ENCODE data around the gene FMNL1. TPM values are rescaled to one million over a fixed set of nuclear protein-coding genes. Genes with fewer than 3 reads are reported as not detected.

FMNL1 gene
- 1.1 and 1.8 TPM in 2 replicates for polyA plus RNA-seq (2011; rRNA removed)
- 2.6 and 3.2 TPM in 2 replicates for polyA minus RNA-seq (2011; rRNA and poly(A)+ RNA removed)

GRCh38 chr17:45221081-45222013 is at the start of gene FMNL1:
FMNL1 (plus strand) TSS chr17:45221885; CDS start chr17:45222125, 240 bp downstream.
- peaks cover 24% of the 10 kb centered on the region for H3K27me3 ChIP-seq (ENCODE audit: control insufficient read depth, insufficient read depth, low read length)
- POLR2A ChIA-PET = interaction anchor here (0.6 kb wide), 1 partner anchor 28 kb away, joined by 3 read pairs; no protein-coding TSS in a partner anchor
- peak within 1 kb of the TSS; percentile 59 for H3K4me3 ChIP-seq (ENCODE audit: low read depth, low read length)
- CTCF ChIA-PET = interaction anchor here (0.6 to 5.1 kb wide), 6 partner anchors 14 to 206 kb away, joined by 3 to 48 read pairs (median 21); partner anchors contain the start of gene ACBD4
- no peak within 1 kb of the TSS for H3K27ac ChIP-seq (ENCODE audit: low read depth, low read length)
- no peak for DNase-seq (ENCODE audit: low read depth, low spot score)
- H3K9me3 ChIP-seq (ENCODE audit: control insufficient read depth, insufficient read depth, low read length) = no peaks in the 10 kb centered on the region; the same call in 1 of the 2 replicates
- no peak for TF ChIP-seq CTCF (IDR thresholded peaks at IDR 0.05; ENCODE audit: low read depth, low read length)

GRCh38 chr17:45172232-45172540 is 49.5 kb upstream of the FMNL1 start:
- CTCF ChIA-PET = interaction anchor here (0.7 to 4.8 kb wide), 4 partner anchors 14 to 76 kb away, joined by 3 to 42 read pairs (median 12); partner anchors contain the start of gene ACBD4
- peak overlapping the region; percentile 75 for H3K27ac ChIP-seq (ENCODE audit: low read depth, low read length)
- no peaks in the 10 kb centered on the region for H3K27me3 ChIP-seq (ENCODE audit: control insufficient read depth, insufficient read depth, low read length)
- H3K9me3 ChIP-seq (ENCODE audit: control insufficient read depth, insufficient read depth, low read length) = no peaks in the 10 kb centered on the region; the same call in 1 of the 2 replicates
- no peak for DNase-seq (ENCODE audit: low read depth, low spot score)
- POLR2A ChIA-PET = interaction anchor here (3.1 to 5.4 kb wide), 2 partner anchors 11 to 22 kb away, joined by 34 to 73 read pairs; partner anchors contain the start of genes HEXIM1 and HEXIM2
- H3K4me3 ChIP-seq (ENCODE audit: low read depth, low read length) = no peak overlapping the region
- TF ChIP-seq CTCF (IDR thresholded peaks at IDR 0.05; ENCODE audit: low read depth, low read length) = no peak

GRCh38 chr17:45172541-45173286 is 49.0 kb upstream of the FMNL1 start:
- Histone ChIP-seq H3K4me3 (ENCODE audit: low read depth, low read length) (0 out of 2 replicates have a peak overlapping the region, but pooled peaks have one; percentile 10), H3K9me3 (ENCODE audit: control insufficient read depth, insufficient read depth, low read length) (no peaks in the 10 kb centered on the region; the same call in 1 of the 2 replicates), H3K27ac (ENCODE audit: low read depth, low read length) (peak overlapping the region; percentile 75), H3K27me3 (ENCODE audit: control insufficient read depth, insufficient read depth, low read length) (no peaks in the 10 kb centered on the region)
- no peak for DNase-seq (ENCODE audit: low read depth, low spot score)
- ChIA-PET CTCF (interaction anchor here (0.7 to 4.8 kb wide), 6 partner anchors 14 to 77 kb away, joined by 3 to 42 read pairs (median 8); partner anchors contain the start of gene ACBD4), POLR2A (interaction anchor here (0.5 to 5.4 kb wide), 5 partner anchors 11 to 1246 kb away, joined by 3 to 73 read pairs (median 6); partner anchors contain the start of genes HEXIM1 and HEXIM2)
- TF ChIP-seq CTCF (IDR thresholded peaks at IDR 0.05; ENCODE audit: low read depth, low read length) = no peak

- ChIA-PET POLR2A (interaction anchor here (0.7 to 1.4 kb wide), 4 partner anchors 14 to 27 kb away, joined by 3 to 23 read pairs (median 6); partner anchors contain the start of genes HEXIM1 and HEXIM2), CTCF (interaction anchor here (0.7 to 3.2 kb wide), 4 partner anchors 22 to 40 kb away, joined by 4 to 25 read pairs (median 12); partner anchors contain the start of gene ACBD4)
- peak overlapping the region; percentile 39 for H3K27ac ChIP-seq (ENCODE audit: low read depth, low read length)
- no peaks in the 10 kb centered on the region for H3K9me3 ChIP-seq (ENCODE audit: control insufficient read depth, insufficient read depth, low read length)
- no peak overlapping the region for H3K4me3 ChIP-seq (ENCODE audit: low read depth, low read length)
- no peak for TF ChIP-seq CTCF (IDR thresholded peaks at IDR 0.05; ENCODE audit: low read depth, low read length)
- no peak for DNase-seq (ENCODE audit: low read depth, low spot score)
- no peaks in the 10 kb centered on the region for H3K27me3 ChIP-seq (ENCODE audit: control insufficient read depth, insufficient read depth, low read length)
Observed at GRCh38 chr17:45175759-45176115, 45.9 kb upstream of the FMNL1 start.

Data from AG04450 (cell line).